Omental fat pad (tissue), 4 donors: ENCODE measurements around the gene UPF3A. TPM values are rescaled to one million over a fixed set of nuclear protein-coding genes. Genes with fewer than 3 reads are reported as not detected.
"Not testable (repeated sequence)": the region's sequence is repeated elsewhere in the genome, so short reads cannot be mapped to it uniquely, and the experiment has no call there.

Experiments used
- ATAC-seq: fragments of 150-250 bp; one replicate; pipeline ENCODE4 v1.9.1; 2016; ENCODE audit warnings: mild to moderate bottlenecking, moderate library complexity; ENCODE audit not compliant: low FRiP score
- DNase-seq: peaks from one replicate; pipeline ENCODE4 v3.0.0-alpha.2; 2019; ENCODE audit warnings: low spot score
- CTCF ChIP-seq, 3 donors: fragments of 450-650 bp; IDR thresholded peaks; one replicate each; pipeline ENCODE4 v1.5.1; 2016 to 2017; ENCODE audit warnings: antibody characterized with exemption in 3 of 3, mild to moderate bottlenecking in 3 of 3, moderate library complexity in 2 of 3
- total RNA-seq, 4 donors: library from RNA; depleted of rRNA; stranded (reverse); fragments of >200 nt; gene quantifications; one replicate each; pipeline ENCODE4 v1.1.0, GENCODE V29; 2016

Gene UPF3A
- total RNA-seq, 4 donors from 2014 or later, result 25.1 to 60.7 (median 39.0) TPM

DNA sequence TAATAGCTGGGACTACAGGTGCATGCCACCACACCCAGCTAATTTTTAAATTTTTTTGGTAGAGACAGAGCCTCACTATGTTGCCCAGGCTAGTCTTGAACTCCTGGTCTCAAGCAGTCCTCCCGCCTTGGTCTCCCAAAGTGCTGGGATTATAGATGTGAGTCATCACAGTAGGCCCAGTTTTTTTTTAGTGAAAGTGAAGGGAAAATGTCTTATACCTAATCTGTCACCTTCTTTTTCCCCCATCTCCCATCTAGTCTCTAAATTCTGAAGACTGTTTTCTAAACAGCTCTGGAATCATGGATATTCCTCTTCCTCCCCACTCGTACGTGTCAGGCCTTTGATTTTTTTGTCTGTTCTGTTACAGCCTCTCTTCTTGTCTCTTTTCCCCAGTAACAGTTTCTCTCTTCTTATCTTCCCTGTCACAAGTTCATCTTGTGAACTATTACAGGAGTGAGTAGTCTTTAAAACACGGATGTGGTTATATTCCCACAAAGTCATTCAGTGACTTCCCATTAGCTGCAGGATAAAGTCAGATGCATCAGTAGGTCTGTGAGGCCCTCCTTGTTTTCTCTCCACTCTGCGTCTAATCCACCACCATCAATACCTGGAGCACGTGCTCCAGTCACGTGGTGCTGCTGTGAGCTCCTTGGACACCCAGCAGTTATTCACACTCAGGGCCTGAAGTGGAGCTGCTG is 43.8 kb upstream of the UPF3A start:
- no peak for TF ChIP-seq CTCF (IDR thresholded peaks at IDR 0.05)
- no peak for DNase-seq
- ATAC-seq, result no peak

DNA sequence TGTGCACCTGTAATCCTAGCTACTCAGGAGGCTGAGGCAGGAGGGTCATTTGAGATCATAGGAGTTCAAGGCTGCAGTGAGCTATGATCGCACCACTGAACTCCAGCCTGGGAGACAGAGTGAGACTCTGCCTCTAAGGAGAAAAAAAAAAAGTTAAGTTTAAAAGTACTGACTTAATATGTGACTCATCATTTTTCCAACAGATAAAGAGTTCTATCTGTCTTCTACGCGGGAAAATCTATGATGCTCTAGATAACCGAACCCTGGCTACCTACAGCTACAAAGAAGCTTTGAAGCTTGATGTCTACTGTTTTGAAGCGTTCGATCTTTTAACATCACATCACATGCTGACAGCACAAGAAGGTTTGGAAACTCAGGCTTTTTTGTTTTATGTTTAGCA is 39.5 kb upstream of the UPF3A start:
- no peak for DNase-seq
- TF ChIP-seq CTCF (IDR thresholded peaks at IDR 0.05), result no peak
- ATAC-seq, result no peak

DNA sequence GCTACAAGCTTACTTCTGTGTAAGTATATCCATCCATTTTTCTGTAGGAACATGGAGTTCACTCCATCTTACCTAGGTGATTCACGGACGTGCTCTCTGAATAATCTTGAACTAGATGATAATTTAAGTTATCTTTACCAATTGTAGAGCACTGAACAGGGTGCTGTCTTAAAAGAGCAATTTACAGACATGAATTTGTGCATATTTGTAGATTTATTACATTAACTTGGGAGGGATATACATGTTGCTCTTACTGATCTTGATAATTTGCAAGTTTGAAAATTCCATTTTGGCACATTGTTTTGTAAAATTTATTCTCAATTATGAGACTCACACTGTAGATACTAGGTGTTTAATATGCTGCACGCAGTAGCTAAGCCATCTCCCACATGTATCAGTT is 37.4 kb upstream of the UPF3A start:
- DNase-seq (no peak), ATAC-seq (no peak)
- TF ChIP-seq CTCF (IDR thresholded peaks at IDR 0.05), result no peak

DNA sequence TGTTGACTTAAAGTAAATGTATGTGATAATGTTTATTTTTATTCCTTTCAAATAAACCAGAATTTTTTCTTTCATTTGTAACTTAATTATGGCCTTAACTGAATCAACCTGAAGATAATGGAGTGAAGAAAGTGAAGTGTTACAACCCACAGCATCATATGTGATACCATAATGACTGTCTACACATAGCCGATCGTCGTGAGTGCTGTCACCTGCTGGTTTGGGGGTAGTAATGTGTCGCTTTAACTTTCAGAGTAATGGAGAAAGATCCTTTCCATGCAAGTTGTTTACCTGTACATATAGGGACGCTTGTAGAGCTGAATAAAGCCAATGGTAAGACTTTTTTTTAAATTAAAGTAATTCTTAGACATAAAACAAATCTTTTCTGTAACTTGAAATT is 36.8 kb upstream of the UPF3A start:
- no peak for TF ChIP-seq CTCF (IDR thresholded peaks at IDR 0.05)
- ATAC-seq (no peak), DNase-seq (no peak)

DNA sequence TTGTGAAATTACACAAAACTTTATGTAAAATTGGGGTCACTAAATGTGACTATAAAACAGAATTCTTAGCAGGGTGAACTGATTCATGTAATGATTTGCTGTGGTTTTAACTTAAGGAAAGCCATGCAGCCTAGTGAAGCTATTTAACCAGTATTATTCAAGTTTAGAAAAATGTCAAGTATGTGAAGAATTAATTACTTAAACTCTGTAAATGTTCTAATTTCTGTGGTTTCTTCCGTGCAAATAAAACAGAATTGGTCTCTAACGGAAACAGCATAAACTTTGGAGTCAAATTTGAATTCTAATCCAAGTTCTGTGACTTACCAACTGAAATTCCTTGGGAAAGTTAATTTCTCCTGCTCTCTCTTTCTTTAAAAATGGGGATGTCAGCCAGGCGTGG is 33.4 kb upstream of the UPF3A start:
- ATAC-seq, result no peak
- no peak for DNase-seq
- no peak for TF ChIP-seq CTCF (IDR thresholded peaks at IDR 0.05)

DNA sequence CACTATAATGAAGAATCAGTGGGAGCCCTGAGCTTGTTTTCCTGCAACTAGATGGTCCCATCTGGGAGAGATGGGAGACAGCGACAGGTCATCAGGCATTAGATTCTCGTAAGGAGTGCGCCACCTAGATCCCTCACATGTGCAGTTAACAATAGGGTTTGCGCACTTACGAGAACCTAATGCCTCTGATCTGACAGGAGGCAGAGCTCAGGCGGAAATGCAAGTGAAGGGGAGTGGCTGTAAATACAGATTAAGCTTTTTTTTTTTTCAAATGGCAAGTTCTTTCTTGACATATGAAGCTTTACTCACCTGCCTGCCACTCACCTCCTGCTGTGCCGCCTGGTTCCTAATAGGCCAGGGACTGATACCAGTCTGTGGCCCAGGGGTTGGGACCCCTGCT is 32.3 kb upstream of the UPF3A start:
- TF ChIP-seq CTCF (IDR thresholded peaks at IDR 0.05), result no peak
- ATAC-seq (no peak), DNase-seq (no peak)

GRCh38 chr13:114251639-114252440 is 29.6 kb upstream of the UPF3A start:
- not testable (repeated sequence) for ATAC-seq, DNase-seq
